ENCODE results near the gene PRKN.

- TF ChIP-seq CTCF (IDR thresholded peaks at IDR 0.05) (no peak), EZH2phosphoT487 (IDR thresholded peaks at IDR 0.05) (no peak), EZH2 (IDR thresholded peaks at IDR 0.05) (no peak)
Measured at GRCh38 chr6:161479376-161479775, 1248.2 kb downstream of the PRKN start.

Measured in neural progenitor cell (in vitro differentiated cells).